Left ventricle myocardium inferior (tissue), 1 donor: Measurements from ENCODE around the gene UBN2. TPM values are rescaled to one million over a fixed set of nuclear protein-coding genes. Genes with fewer than 3 reads are reported as not detected.

Experiments
- DNase-seq: peaks from one replicate; pipeline ENCODE4 v3.0.0-alpha.2; 2020
- H3K27ac ChIP-seq: fragments of 200-600 bp; replicated peaks from 2 replicates; pipeline ENCODE4 v1.8.0; 2021
- H3K27me3 ChIP-seq: fragments of 200-600 bp; 2 replicates; pipeline ENCODE4 v1.8.0; 2021; ENCODE audit warnings: low read depth
- H3K36me3 ChIP-seq: fragments of 200-600 bp; 2 replicates; pipeline ENCODE4 v1.8.0; 2021
- H3K4me1 ChIP-seq: fragments of 200-600 bp; 2 replicates; pipeline ENCODE4 v1.8.0; 2021
- H3K4me3 ChIP-seq: fragments of 200-600 bp; 2 replicates; pipeline ENCODE4 v1.8.0; 2021; ENCODE audit warnings: mild to moderate bottlenecking, moderate library complexity
- H3K9me3 ChIP-seq: fragments of 200-600 bp; replicated peaks from 2 replicates; pipeline ENCODE4 v1.8.0; 2021
- CTCF ChIP-seq: fragments of 200-600 bp; IDR thresholded peaks from 2 replicates; pipeline ENCODE4 v1.8.0; 2021; ENCODE audit warnings: antibody characterized with exemption, mild to moderate bottlenecking, borderline replicate concordance
- intact Hi-C: fragments of 100-400 bp; cut with micrococcal nuclease; formaldehyde crosslinking; loops from one replicate; pipeline ENCODE4 v1.11.0; 2022
- total RNA-seq: library from RNA; stranded (reverse); fragmentation: NEBNext Ultra II Directional; extraction: Animal tissue kit (Norgen Biotek cat#: 25700); gene quantifications from one replicate; pipeline ENCODE4 v1.2.1, GENCODE V29; 2021
- donor health status: DM: no; HTN: yes; CAD: no; lungs with severe emphysema.

The UBN2 gene
- total RNA-seq, 1 donor from 2014 or later = 14.4 TPM

GRCh38 chr7:139186146-139186545 lies 44.9 kb upstream of the UBN2 start:
- no peaks in the 10 kb centered on the region for H3K9me3 ChIP-seq
- no peaks in the 10 kb centered on the region for H3K4me1 ChIP-seq
- no peak for TF ChIP-seq CTCF
- H3K27ac ChIP-seq = no peak overlapping the region
- intact Hi-C loops = no loop called here
- DNase-seq = no peak
- H3K27me3 ChIP-seq = no peaks in the 10 kb centered on the region
- H3K4me3 ChIP-seq = no peak overlapping the region
- peaks cover 42% of the 10 kb centered on the region for H3K36me3 ChIP-seq

- no peak for DNase-seq
- Histone ChIP-seq H3K27ac (no peak overlapping the region), H3K4me3 (no peak overlapping the region), H3K9me3 (no peaks in the 10 kb centered on the region), H3K27me3 (no peaks in the 10 kb centered on the region), H3K4me1 (no peaks in the 10 kb centered on the region), H3K36me3 (peaks cover 19% of the 10 kb centered on the region)
- intact Hi-C loops = no loop called here
- no peak for TF ChIP-seq CTCF
These were observed 41.7 kb upstream of the UBN2 start for GRCh38 chr7:139189357-139189756.

- no peak for DNase-seq
- Histone ChIP-seq H3K4me1 (no peaks in the 10 kb centered on the region), H3K27me3 (no peaks in the 10 kb centered on the region), H3K36me3 (peaks cover 17% of the 10 kb centered on the region), H3K27ac (no peak overlapping the region), H3K4me3 (no peak overlapping the region), H3K9me3 (no peaks in the 10 kb centered on the region)
- intact Hi-C loops = no loop called here
- no peak for TF ChIP-seq CTCF
These were observed 38.9 kb upstream of the UBN2 start for GRCh38 chr7:139192014-139192706.

- Histone ChIP-seq H3K27me3 (no peaks in the 10 kb centered on the region), H3K27ac (no peak overlapping the region), H3K4me1 (no peaks in the 10 kb centered on the region), H3K36me3 (no peaks in the 10 kb centered on the region), H3K4me3 (no peak overlapping the region), H3K9me3 (peaks cover 6% of the 10 kb centered on the region)
- TF ChIP-seq CTCF = no peak
- no peak for DNase-seq
- intact Hi-C loops = no loop called here
These were observed 30.7 kb upstream of the UBN2 start for GRCh38 chr7:139200382-139200781.

- H3K27ac ChIP-seq = no peak overlapping the region
These were observed 27.0 kb upstream of the UBN2 start for GRCh38 chr7:139203992-139204391.

More at GRCh38 chr7:139203992-139204391, 27.0 kb upstream of the UBN2 start:
- intact Hi-C loops = no loop called here
- Histone ChIP-seq H3K4me3 (no peak overlapping the region), H3K4me1 (no peaks in the 10 kb centered on the region), H3K27me3 (no peaks in the 10 kb centered on the region), H3K9me3 (peaks cover 27% of the 10 kb centered on the region), H3K36me3 (no peaks in the 10 kb centered on the region)
- TF ChIP-seq CTCF = no peak
- DNase-seq = no peak
